MM.1S (cell line): Measurements from ENCODE around the gene IGF2.

Experiments used
- EZH2phosphoT487 ChIP-seq: fragments of 300-600 bp; sonication (generic); IDR thresholded peaks from 2 replicates; pipeline ENCODE4 v1.6.1; 2018; ENCODE audit warnings: antibody characterized with exemption, low read length
- TF ChIP-seq, protein P1 (sequence below): fragments of 300-600 bp; sonication (generic); IDR thresholded peaks from 2 replicates; pipeline ENCODE4 v1.5.1; 2016; ENCODE audit warnings: antibody characterized with exemption, low read length, mixed read lengths

GRCh38 chr11:2180347-2180746 lies 41.2 kb upstream of the IGF2 start:
- TF ChIP-seq, protein P1, sequence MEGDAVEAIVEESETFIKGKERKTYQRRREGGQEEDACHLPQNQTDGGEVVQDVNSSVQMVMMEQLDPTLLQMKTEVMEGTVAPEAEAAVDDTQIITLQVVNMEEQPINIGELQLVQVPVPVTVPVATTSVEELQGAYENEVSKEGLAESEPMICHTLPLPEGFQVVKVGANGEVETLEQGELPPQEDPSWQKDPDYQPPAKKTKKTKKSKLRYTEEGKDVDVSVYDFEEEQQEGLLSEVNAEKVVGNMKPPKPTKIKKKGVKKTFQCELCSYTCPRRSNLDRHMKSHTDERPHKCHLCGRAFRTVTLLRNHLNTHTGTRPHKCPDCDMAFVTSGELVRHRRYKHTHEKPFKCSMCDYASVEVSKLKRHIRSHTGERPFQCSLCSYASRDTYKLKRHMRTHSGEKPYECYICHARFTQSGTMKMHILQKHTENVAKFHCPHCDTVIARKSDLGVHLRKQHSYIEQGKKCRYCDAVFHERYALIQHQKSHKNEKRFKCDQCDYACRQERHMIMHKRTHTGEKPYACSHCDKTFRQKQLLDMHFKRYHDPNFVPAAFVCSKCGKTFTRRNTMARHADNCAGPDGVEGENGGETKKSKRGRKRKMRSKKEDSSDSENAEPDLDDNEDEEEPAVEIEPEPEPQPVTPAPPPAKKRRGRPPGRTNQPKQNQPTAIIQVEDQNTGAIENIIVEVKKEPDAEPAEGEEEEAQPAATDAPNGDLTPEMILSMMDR, result no peak
- TF ChIP-seq EZH2phosphoT487, result no peak
